GM18520 (cell line): ENCODE measurements around the gene CMTM7.

Experiments used
- ATAC-seq: cut with Tn5 transposase; IDR thresholded peaks from one replicate; pipeline ENCODE4 v1.9.1; 2021; ENCODE audit not compliant: unreplicated experiment

CMTM7 gene

GRCh38 chr3:32435911-32436815, 44.5 kb downstream of the CMTM7 start:
- ATAC-seq: no peak

DNA sequence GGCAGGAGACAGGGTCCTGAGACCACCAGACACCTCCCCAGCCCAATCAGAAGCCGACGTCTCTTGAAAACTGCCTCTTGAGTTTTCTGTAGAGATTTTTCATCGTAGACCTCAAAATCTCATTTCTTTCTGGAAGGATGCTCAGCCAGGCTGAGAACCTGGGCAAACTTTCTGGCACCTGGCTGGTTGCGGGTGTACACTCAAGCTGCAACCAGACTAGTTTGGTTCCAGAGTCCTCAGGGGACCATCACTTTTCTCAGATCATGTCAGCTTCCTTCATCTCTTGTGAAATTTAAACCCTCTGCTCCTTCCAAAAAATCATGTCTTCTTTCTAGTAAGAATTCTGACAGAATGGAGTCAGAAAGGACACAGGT, 45.1 kb downstream of the CMTM7 start:
- ATAC-seq: peak; percentile 19

- no peak for ATAC-seq
These were observed 46.2 kb downstream of the CMTM7 start for GRCh38 chr3:32437896-32438295.

DNA sequence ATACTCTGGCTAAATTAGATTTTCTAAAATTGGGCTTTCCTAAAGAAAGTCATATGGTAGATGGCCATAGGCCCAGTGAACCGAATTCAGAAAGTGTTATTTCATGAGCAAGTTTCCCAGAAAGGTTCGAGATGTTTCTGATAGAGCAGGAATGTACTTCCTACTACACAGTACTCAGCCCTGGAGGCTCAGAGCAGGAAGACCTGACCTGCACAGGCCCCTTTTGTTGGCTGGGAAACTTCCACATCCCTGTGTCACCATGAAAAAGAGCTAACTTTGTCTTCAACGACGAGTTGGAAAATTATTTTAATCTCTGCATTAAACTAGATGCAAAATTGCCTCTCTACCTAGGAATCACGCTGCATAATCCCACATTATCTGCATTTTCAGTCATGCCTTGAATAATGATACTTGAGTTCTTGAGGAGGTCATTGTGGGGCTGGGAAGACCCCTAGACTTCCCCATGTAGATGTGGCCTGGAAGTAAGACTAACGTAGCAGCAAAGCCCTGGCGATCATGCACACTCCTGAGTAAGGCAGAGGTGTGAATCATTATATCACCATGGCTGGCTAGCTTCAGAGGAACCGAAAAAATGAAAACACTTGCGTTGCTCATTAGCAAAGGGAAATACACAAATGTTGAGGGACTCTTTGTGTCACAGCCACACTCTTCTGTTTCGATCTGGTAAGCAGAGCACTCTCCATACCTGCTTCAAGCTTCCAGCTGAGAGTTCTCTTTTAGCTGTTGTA, 47.1 kb downstream of the CMTM7 start:
- peak; percentile 98 for ATAC-seq

GRCh38 chr3:32439421-32439820, 47.8 kb downstream of the CMTM7 start:
- ATAC-seq: peak; percentile 6

DNA sequence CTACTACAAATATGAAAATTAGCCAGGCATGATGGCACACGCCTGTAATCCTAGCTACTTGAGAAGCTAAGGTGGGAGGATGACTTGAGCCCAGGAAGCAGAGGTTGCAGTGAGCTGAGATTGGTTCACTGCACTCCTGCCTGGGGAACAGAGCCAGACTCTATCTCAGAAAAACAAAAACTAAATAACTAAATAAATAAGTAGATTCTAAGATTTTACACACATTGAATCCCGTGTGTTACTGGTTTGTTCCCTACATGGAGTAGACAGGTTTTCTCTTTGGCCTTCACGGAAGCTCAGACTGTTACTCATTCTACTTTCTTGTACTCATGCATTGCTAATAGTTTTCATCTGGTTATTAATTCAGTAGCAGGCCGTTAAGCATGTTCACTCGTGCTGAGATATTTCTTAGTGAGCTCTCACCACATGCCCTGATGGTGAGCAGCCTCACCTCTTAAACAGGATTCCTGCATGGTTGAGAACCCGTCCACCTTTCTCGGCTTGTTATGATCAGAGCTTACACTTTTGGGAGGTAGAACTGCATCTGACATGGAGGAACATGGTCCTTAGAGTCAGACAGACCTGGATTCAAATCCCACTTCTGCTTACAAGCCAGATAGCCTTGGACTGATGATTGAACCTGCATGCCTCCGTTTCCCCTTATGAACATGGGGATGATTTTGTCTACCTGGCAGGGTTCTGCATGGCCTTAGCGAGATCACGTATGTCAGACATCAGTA, 49.1 kb downstream of the CMTM7 start:
- no peak for ATAC-seq

GRCh38 chr3:32442766-32443165, 51.1 kb downstream of the CMTM7 start:
- ATAC-seq: no peak

DNA sequence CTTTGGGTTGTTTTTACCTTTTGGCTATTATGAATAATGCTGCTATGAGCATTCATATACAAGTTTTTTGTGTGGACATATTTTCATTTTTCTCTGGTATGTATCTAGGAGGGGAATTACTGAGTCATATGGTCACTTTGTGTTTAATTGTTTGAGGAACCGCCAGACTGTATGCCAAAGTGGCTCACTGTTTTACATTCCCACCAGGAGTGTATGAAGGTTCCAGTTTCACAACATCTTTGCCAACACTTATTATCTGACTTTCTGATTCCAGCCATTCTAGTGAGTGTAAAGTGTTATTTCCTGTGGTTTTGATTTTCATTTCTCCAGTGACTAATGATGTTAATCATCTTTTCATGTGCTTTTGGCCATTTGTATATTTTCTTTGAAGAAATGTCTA, 51.8 kb downstream of the CMTM7 start:
- ATAC-seq: no peak

DNA sequence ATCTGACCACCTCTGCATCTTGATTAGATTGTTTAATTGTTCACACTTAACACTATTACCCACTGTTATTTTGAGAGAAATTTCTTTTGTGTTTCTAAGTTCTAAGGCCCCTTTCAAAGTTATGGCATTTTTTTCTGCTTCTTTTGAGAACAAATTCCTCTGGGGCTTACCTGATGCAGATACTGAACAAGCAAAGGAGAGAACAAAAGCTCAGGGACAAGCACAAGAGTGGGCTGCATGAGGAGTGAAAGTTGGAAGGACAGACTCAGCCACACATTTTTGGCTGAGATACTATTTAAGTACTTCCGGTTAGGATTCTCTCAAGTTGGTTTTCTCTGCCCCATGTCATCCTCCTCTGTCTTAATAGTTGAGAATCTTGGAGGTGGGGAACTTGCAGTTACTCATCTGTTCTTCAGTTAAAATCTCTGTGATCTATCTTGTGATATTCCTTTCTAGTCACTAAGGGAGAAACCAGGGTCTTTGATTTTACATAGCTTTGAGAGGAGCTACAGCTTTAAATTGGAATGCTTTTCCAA, 56.3 kb downstream of the CMTM7 start:
- no peak for ATAC-seq

DNA sequence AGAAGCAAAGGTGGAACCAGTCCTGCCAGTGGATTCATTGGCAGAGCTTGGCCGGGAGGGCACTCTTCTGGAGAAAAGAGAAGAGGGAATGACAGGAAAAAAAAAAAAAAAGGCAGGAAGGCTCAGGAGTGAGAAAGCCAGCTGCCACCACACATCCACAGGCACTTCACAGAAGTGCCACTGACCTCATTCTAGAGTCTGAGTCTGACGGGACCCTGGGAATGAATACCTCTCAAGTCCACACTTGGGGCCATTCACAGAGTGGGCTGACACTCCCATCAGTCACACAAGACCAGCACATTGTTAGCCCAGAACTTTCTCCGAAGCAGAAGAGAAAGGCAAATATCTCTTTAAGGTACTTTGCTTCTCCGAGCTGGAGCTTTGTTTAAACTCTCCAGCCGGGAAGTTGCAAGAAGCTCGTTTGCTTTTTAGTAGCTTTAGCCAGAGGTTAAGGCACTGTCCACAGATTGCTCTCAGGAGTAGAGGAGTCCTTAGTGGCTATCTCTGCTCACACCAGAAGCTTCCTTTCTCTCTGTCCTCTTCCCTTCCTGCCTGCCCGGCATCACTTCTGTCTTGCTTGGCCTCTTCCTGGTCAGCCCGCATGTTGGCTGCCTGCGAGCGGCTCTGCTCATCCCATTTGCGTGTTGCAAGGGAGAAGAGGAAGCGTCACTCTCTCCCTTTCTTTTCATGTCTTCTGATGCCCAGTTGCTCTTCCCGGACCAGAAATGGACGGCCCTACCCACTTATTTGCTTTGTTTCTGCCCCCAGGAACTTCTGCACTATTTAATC, 57.2 kb downstream of the CMTM7 start:
- no peak for ATAC-seq

DNA sequence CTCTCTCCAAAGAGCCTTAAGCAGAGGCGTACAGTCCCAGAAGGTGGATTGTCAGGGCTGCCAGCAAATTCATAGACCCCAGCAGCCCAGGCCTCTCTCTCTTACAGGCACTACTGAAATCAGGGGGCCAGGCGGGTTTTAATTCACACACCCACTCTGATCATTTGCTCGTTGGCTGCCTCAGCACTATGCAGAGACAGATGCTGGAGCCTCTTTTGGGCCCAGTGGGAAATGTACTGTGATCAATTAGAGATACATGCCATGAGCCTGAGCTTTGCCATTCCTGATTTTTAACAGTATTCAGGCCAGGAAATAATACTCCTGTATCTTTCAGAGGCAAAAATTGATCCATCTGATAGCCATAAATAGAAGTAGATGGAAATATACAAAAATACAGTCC, 58.0 kb downstream of the CMTM7 start:
- no peak for ATAC-seq

DNA sequence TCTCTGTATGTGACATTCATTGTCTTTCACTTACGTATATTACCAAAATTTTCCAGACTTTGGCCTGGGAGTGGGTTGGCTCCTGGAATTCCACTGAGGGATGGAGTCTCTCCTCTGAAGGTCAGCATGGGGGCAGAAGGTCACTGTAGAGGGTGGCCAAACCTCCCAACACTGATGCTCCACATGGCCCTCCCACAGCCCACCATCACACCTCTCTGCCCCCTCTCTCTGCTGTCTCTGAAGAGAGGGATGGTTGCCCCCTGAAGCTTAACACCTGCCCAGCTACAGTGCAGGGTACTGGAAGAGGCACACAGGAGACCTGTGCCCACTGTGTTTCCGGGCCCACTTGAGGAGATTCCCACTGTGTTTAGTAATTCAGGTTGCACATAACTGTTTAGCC, 58.8 kb downstream of the CMTM7 start:
- ATAC-seq: no peak

DNA sequence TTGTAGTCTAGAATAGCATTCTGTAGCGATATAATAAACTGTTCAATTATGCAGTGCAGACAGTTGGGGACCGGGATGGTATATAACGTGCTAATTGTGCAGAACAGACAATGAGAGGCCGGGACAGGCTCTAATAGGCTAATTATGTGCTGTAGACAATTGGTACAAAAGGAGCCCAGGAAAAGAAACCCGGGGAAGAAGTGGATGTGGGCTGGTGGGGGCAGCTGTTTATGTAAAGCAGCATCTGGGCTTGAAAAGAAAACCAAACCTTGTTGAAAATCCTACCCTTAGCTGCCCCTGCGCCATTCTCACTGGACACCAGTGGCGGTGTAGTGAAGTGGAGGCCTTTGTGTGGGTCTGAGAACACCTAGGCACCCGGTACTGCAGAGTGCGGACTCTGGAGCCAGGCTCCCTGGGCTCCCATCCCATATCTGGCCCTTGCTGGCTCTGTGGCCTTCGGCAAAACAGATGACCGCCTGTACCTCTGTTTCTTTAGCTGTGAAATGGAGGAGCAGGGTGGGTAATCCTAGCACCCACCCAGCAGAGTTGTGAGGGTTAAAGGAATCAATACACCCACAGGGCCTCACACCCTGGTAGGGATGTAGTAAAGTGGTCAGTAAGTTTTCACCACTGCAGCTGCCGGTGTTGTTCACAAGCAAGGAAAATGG, 59.5 kb downstream of the CMTM7 start:
- ATAC-seq: no peak

- no peak for ATAC-seq
These were observed 60.4 kb downstream of the CMTM7 start for GRCh38 chr3:32452009-32452408.

GRCh38 chr3:32453346-32453745, 61.7 kb downstream of the CMTM7 start:
- ATAC-seq: no peak

- no peak for ATAC-seq
These were observed 62.5 kb downstream of the CMTM7 start for GRCh38 chr3:32454111-32454510.

GRCh38 chr3:32454731-32455608, 63.3 kb downstream of the CMTM7 start:
- no peak for ATAC-seq

GRCh38 chr3:32455609-32456428, 64.2 kb downstream of the CMTM7 start:
- no peak for ATAC-seq
